ENCODE measurements around the gene SV2B.

SV2B gene

DNA sequence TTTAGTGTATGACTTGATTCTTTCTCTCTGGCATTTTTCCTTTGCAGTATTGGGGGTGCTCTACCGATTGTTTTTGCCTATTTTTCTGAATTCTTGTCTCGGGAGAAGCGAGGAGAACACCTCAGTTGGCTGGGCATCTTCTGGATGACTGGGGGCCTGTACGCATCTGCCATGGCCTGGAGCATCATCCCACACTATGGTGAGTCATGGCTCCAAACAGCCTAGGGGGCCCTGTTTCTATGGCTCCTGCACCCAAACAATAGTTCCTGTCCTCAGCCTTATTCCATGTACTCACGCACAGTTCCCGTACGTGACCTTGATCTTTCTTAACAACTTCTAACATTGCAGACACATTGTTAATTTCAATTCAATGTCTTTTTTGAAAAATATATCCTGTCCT, 152.3 kb downstream of the SV2B start:
- Histone ChIP-seq H3K27me3 (ENCODE audit: insufficient read depth, low read depth, severe bottlenecking) (no peaks in the 10 kb centered on the region), H3K36me3 (peaks cover 11% of the 10 kb centered on the region), H3K4me3 (ENCODE audit: low read depth, low read length) (no peak overlapping the region), H3K27ac (no peak overlapping the region), H3K9me3 (ENCODE audit: severe bottlenecking) (no peaks in the 10 kb centered on the region)
- no peak for DNase-seq
- TF ChIP-seq, protein P1, sequence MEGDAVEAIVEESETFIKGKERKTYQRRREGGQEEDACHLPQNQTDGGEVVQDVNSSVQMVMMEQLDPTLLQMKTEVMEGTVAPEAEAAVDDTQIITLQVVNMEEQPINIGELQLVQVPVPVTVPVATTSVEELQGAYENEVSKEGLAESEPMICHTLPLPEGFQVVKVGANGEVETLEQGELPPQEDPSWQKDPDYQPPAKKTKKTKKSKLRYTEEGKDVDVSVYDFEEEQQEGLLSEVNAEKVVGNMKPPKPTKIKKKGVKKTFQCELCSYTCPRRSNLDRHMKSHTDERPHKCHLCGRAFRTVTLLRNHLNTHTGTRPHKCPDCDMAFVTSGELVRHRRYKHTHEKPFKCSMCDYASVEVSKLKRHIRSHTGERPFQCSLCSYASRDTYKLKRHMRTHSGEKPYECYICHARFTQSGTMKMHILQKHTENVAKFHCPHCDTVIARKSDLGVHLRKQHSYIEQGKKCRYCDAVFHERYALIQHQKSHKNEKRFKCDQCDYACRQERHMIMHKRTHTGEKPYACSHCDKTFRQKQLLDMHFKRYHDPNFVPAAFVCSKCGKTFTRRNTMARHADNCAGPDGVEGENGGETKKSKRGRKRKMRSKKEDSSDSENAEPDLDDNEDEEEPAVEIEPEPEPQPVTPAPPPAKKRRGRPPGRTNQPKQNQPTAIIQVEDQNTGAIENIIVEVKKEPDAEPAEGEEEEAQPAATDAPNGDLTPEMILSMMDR (IDR thresholded peaks at IDR 0.05; ENCODE audit: low read depth, low read length), result no peak

- Histone ChIP-seq H3K4me3 (ENCODE audit: low read depth, low read length) (no peak overlapping the region), H3K27ac (no peak overlapping the region), H3K36me3 (peaks cover 11% of the 10 kb centered on the region), H3K27me3 (ENCODE audit: insufficient read depth, low read depth, severe bottlenecking) (no peaks in the 10 kb centered on the region), H3K9me3 (ENCODE audit: severe bottlenecking) (no peaks in the 10 kb centered on the region)
- TF ChIP-seq, protein P1 (IDR thresholded peaks at IDR 0.05; ENCODE audit: low read depth, low read length), result no peak
- DNase-seq, result no peak
Observed at GRCh38 chr15:91252756-91253155, 152.7 kb downstream of the SV2B start.

GRCh38 chr15:91253605-91254004, 153.5 kb downstream of the SV2B start:
- H3K36me3 ChIP-seq, result peaks cover 11% of the 10 kb centered on the region
- no peak overlapping the region for H3K4me3 ChIP-seq (ENCODE audit: low read depth, low read length)
- no peak for DNase-seq
- H3K27me3 ChIP-seq (ENCODE audit: insufficient read depth, low read depth, severe bottlenecking), result no peaks in the 10 kb centered on the region
- TF ChIP-seq, protein P1 (IDR thresholded peaks at IDR 0.05; ENCODE audit: low read depth, low read length), result no peak
- H3K9me3 ChIP-seq (ENCODE audit: severe bottlenecking), result no peaks in the 10 kb centered on the region
- no peak overlapping the region for H3K27ac ChIP-seq

- no peak overlapping the region for H3K4me3 ChIP-seq (ENCODE audit: low read depth, low read length)
- peaks cover 13% of the 10 kb centered on the region for H3K36me3 ChIP-seq
- DNase-seq, result no peak
- H3K27ac ChIP-seq, result no peak overlapping the region
- no peaks in the 10 kb centered on the region for H3K27me3 ChIP-seq (ENCODE audit: insufficient read depth, low read depth, severe bottlenecking)
- TF ChIP-seq, protein P1 (IDR thresholded peaks at IDR 0.05; ENCODE audit: low read depth, low read length), result no peak
- H3K9me3 ChIP-seq (ENCODE audit: severe bottlenecking), result no peaks in the 10 kb centered on the region
Observed at GRCh38 chr15:91254766-91255165, 154.7 kb downstream of the SV2B start.

GRCh38 chr15:91255670-91256192, 155.7 kb downstream of the SV2B start:
- DNase-seq, result no peak
- no peaks in the 10 kb centered on the region for H3K27me3 ChIP-seq (ENCODE audit: insufficient read depth, low read depth, severe bottlenecking)
- peaks cover 21% of the 10 kb centered on the region for H3K36me3 ChIP-seq
- TF ChIP-seq, protein P1 (IDR thresholded peaks at IDR 0.05; ENCODE audit: low read depth, low read length), result no peak
- no peaks in the 10 kb centered on the region for H3K9me3 ChIP-seq (ENCODE audit: severe bottlenecking)
- no peak overlapping the region for H3K4me3 ChIP-seq (ENCODE audit: low read depth, low read length)
- no peak overlapping the region; the same call in 1 of the 2 replicates for H3K27ac ChIP-seq

- no peak overlapping the region for H3K27ac ChIP-seq
- peaks cover 15% of the 10 kb centered on the region for H3K36me3 ChIP-seq
- DNase-seq, result no peak
- no peak overlapping the region for H3K4me3 ChIP-seq (ENCODE audit: low read depth, low read length)
- no peaks in the 10 kb centered on the region for H3K27me3 ChIP-seq (ENCODE audit: insufficient read depth, low read depth, severe bottlenecking)
- H3K9me3 ChIP-seq (ENCODE audit: severe bottlenecking), result no peaks in the 10 kb centered on the region
- TF ChIP-seq, protein P1 (IDR thresholded peaks at IDR 0.05; ENCODE audit: low read depth, low read length), result no peak
Observed at GRCh38 chr15:91257746-91258414, 157.8 kb downstream of the SV2B start.

All from WERI-Rb-1 (cell line).